ENCODE data around the gene BZW2. TPM values are rescaled to one million over a fixed set of nuclear protein-coding genes. Genes with fewer than 3 reads are reported as not detected.

Gene BZW2
- total RNA-seq, 4 donors from 2014 or later = 50.2 to 69.3 (median 52.3) TPM

DNA sequence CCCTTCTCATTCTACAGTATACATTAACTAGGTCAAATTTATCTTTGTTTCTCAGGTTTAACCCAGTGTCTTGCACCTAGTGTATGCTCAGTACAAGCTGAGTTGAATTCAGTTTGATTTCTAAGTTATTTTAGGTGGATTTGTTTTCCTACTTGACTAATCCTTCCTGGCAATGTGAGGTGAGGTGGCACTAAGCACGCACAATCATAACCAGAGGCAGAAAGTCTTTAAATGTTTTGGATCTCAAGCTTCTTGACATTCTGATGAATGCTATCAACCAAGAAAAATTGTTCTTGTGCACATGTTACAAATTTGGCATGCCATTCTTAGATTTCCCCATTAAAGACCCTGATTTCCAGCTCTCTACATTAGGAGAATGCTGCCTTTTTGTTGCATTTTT lies 3.2 kb downstream of the BZW2 start:
- Histone ChIP-seq H3K27me3 (no peaks in the 10 kb centered on the region), H3K36me3 (no peaks in the 10 kb centered on the region), H3K4me1 (peaks cover 0 to 49% (median 11%) of the 10 kb centered on the region in 4 donors), H3K9me3 (no peaks in the 10 kb centered on the region), H3K27ac (peak overlapping the region in 2 of 4 donors; percentile 97), H3K4me3 (no peak overlapping the region)
- DNase-seq (ENCODE audit: low spot score in 2 of 2) = no peak
- TF ChIP-seq, protein P1, sequence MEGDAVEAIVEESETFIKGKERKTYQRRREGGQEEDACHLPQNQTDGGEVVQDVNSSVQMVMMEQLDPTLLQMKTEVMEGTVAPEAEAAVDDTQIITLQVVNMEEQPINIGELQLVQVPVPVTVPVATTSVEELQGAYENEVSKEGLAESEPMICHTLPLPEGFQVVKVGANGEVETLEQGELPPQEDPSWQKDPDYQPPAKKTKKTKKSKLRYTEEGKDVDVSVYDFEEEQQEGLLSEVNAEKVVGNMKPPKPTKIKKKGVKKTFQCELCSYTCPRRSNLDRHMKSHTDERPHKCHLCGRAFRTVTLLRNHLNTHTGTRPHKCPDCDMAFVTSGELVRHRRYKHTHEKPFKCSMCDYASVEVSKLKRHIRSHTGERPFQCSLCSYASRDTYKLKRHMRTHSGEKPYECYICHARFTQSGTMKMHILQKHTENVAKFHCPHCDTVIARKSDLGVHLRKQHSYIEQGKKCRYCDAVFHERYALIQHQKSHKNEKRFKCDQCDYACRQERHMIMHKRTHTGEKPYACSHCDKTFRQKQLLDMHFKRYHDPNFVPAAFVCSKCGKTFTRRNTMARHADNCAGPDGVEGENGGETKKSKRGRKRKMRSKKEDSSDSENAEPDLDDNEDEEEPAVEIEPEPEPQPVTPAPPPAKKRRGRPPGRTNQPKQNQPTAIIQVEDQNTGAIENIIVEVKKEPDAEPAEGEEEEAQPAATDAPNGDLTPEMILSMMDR (IDR thresholded peaks at IDR 0.05) = no peak
- TF ChIP-seq EP300 (IDR thresholded peaks at IDR 0.05) (no peak), POLR2A (IDR thresholded peaks at IDR 0.05) (no peak)
- 69 to 78% methylated on average over 1 of the region's 1 CpG for WGBS, 2 donors

DNA sequence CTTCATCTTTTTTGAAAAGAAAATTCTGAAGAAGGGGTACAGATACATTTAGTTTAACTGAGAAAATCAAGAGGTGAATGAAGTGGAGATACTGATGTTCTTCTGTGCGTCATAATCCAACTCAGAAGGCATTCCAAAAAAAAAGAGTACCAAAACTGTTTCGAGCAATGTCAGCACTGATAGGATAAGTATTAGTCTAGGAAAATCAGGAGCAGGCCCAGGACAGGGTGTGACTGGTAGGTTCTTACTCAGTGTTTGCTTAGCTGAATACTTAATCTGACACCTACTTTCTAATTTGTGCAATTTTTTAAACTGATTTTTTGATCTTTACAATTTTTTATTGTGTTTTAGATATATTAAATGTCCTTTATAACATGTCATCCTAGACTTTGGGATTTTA lies 4.3 kb downstream of the BZW2 start:
- no peak for TF ChIP-seq POLR2A (IDR thresholded peaks at IDR 0.05)
- TF ChIP-seq, protein P1 (IDR thresholded peaks at IDR 0.05) = no peak
- no peak for TF ChIP-seq EP300 (IDR thresholded peaks at IDR 0.05)
- Histone ChIP-seq H3K27ac (peak overlapping the region in 2 of 4 donors; percentile 15 to 97), H3K4me3 (no peak overlapping the region), H3K9me3 (no peaks in the 10 kb centered on the region), H3K4me1 (peaks cover 0 to 45% (median 11%) of the 10 kb centered on the region in 4 donors), H3K36me3 (no peaks in the 10 kb centered on the region), H3K27me3 (no peaks in the 10 kb centered on the region)
- no peak for DNase-seq (ENCODE audit: low spot score in 2 of 2)
- WGBS, 2 donors = 74 to 77% methylated on average over 2 of the region's 2 CpGs

- no peaks in the 10 kb centered on the region for H3K36me3 ChIP-seq
- TF ChIP-seq POLR2A (IDR thresholded peaks at IDR 0.05) (no peak), EP300 (IDR thresholded peaks at IDR 0.05) (no peak)
- TF ChIP-seq, protein P1 (IDR thresholded peaks at IDR 0.05) = no peak
- H3K4me3 ChIP-seq = no peak overlapping the region
- WGBS, 2 donors = 62 to 67% methylated on average over 9 of the region's 9 CpGs
- no peaks in the 10 kb centered on the region for H3K27me3 ChIP-seq
- H3K4me1 ChIP-seq = peaks cover 0 to 45% (median 14%) of the 10 kb centered on the region in 4 donors
- no peak for DNase-seq (ENCODE audit: low spot score in 2 of 2)
- peak overlapping the region in 1 of 4 donors; percentile 4 for H3K27ac ChIP-seq
- H3K9me3 ChIP-seq = no peaks in the 10 kb centered on the region
Observed at GRCh38 chr7:16651396-16652239, 5.6 kb downstream of the BZW2 start.

GRCh38 chr7:16652240-16652583 lies 6.2 kb downstream of the BZW2 start:
- Histone ChIP-seq H3K27ac (no peak overlapping the region), H3K36me3 (no peaks in the 10 kb centered on the region), H3K27me3 (no peaks in the 10 kb centered on the region), H3K4me3 (no peak overlapping the region), H3K9me3 (no peaks in the 10 kb centered on the region), H3K4me1 (peaks cover 0 to 40% (median 14%) of the 10 kb centered on the region in 4 donors)
- TF ChIP-seq, protein P1 (IDR thresholded peaks at IDR 0.05) = no peak
- no peak for TF ChIP-seq EP300 (IDR thresholded peaks at IDR 0.05)
- no peak for TF ChIP-seq POLR2A (IDR thresholded peaks at IDR 0.05)
- 86 to 90% methylated on average over 7 of the region's 7 CpGs for WGBS, 2 donors
- no peak for DNase-seq (ENCODE audit: low spot score in 2 of 2)

DNA sequence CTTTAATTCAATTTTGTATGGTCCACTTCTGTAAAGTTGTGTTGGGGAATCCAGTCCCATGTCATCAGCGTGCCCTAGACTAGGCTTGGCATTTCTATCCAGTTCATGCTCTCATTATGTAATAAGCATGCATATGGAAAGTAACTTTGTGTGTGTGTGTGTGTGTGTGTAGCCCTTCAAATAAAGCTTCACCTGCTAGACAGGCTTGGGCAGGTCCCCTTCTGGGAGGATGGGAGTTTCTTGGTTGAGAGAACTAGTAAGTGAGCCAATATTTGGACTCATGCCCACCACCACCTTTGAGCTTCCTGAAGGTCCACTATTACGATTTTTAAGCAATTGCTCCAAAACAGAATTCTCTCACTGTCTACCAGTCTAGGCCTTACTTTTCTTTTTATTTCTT lies 6.9 kb downstream of the BZW2 start:
- Histone ChIP-seq H3K27me3 (no peaks in the 10 kb centered on the region), H3K9me3 (no peaks in the 10 kb centered on the region), H3K36me3 (no peaks in the 10 kb centered on the region), H3K4me3 (no peak overlapping the region), H3K4me1 (peaks cover 0 to 37% (median 9%) of the 10 kb centered on the region in 4 donors), H3K27ac (no peak overlapping the region)
- WGBS, 2 donors = 79 to 83% methylated on average over 2 of the region's 2 CpGs
- TF ChIP-seq EP300 (IDR thresholded peaks at IDR 0.05) = no peak
- TF ChIP-seq POLR2A (IDR thresholded peaks at IDR 0.05) = no peak
- TF ChIP-seq, protein P1 (IDR thresholded peaks at IDR 0.05) = no peak
- no peak for DNase-seq (ENCODE audit: low spot score in 2 of 2)

Measured in tibial nerve (tissue), 4 donors.